GM19239 (cell line): Measurements from ENCODE around the gene HSD3B2.
"Not testable (repeated sequence)": the region's sequence is repeated elsewhere in the genome, so short reads cannot be mapped to it uniquely, and the experiment has no call there.

Experiments
- DNase-seq: peaks from one replicate; pipeline ENCODE4 v3.0.0; 2011; ENCODE audit warnings: low spot score; ENCODE audit not compliant: insufficient read length
- FAIRE-seq: peaks from 2 replicates; lab custom pipeline; 2011; peaks lifted over from hg19 to GRCh38; lab: Jason Lieb, UNC

Gene HSD3B2

DNA sequence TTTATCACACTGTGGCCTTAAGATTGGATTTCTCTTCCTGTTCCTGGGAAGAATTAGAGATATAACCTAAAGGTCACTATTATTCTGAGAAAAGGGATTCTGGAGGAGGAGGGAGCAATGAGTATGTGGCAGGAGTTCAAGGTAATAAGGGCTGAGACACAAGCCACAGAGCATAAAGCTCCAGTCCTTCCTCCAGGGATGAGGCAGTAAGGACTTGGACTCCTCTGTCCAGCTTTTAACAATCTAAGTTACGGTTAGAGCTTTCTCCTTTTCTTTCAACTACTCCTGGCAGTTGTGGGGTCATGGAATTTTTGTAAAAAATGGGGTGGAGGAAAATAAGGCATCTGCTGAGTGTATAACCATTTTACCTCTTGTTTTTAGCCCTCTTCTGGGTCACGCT, at the start of gene HSD3B2:
Gene HSD3B2 (plus strand): TSS at position 201 of the 400 bp plus-strand sequence. CDS start 270 bp downstream, outside the sequence.
- no peak for FAIRE-seq
- DNase-seq, result no peak

DNA sequence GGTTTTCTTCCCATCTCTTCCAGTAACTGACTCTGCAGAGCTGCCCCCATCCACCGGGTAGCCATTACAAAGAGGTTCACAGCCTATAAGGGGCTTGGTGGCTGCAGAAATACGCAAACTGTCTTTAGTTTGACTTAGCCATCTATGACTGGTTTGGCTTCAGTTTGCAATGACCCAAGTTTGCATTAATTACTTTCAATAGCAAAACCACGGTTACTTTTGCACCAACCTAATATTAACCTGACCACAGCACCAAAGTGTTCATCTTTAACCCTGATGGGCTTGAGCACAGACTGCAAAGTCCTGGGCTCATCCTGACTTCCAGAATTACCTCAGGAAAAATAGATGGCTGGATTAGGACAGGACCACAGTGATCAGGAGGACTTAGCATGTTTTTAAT, 48.5 kb upstream of the HSD3B2 start:
- FAIRE-seq, result no peak
- DNase-seq, result no peak

DNA sequence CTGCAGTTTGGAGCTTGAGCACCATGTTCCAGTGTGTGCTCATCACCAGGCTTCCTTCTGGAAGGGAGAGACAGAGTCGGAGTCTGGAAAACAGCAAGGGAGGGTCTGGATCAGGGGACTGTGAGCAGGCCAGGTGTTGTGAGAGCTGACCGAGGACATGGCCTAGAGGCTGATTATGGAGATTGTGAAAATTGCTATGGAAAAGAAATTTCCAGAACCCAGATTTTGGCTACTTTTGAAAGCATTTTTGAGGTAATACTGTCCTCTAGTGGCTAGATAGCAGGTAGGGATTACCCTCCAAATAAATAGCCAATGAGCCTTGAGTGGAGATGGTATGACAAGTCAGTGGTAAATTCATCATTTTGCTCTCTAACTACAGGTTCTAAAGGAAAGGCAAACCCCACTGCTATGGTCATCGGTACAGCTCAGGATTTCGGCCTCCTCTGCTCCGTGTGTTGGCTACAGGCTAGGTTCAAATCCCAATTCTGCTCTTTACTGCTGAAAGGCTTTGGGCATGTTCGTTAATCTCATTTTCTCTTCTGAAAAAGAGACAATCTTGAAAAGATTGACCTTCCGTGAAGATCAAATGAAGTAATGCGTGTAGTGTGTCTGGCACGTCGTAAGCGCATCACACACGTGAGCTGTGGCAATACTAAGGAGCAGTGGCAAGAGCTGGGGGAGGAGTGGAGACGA, 47.4 kb upstream of the HSD3B2 start:
- DNase-seq (no peak), FAIRE-seq (no peak)

DNA sequence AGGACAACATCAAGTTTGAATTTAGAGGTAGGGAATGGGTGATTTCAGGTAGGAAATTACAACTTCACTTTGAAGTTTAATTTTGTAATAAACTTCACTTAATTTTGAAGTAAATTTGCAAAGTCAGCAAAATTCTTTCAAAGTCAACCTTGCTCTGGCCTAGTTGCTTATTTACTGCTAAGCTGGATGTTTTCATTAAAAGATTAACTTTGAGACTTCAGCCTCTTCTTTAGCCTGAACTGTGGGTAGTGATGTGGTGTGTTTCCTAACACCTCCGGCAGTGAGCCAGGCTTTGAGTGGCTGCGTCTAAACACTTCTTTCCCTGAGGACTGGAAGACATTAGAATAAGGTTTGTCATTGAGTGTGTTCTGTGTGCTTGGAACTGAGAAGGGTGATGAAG, 46.4 kb upstream of the HSD3B2 start, which contains the start of gene HAO2:
Gene HAO2 (plus strand): TSS at position 232 of the 400 bp plus-strand sequence. CDS start 12,301 bp downstream, outside the sequence.
- no peak for DNase-seq
- FAIRE-seq, result no peak

DNA sequence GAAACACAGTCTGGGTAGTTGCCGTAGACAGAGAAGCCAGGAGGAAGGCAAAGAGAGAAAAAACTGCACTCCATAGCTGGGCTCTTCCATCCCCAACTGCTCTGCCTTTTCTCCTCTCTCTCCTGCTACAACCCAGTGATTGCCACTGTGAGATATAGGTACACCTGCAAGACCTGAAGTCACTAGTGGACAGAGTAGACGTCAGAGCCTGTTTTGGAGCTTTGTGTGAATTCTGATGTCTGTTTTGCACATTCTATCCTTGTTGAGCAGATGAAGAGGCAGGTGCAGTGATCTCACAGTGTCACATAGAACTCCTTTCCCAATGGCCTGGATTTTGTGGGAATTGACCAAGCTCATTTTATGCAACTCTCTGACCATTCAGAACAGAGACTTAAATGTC, 44.2 kb upstream of the HSD3B2 start:
- FAIRE-seq, result no peak
- no peak for DNase-seq

DNA sequence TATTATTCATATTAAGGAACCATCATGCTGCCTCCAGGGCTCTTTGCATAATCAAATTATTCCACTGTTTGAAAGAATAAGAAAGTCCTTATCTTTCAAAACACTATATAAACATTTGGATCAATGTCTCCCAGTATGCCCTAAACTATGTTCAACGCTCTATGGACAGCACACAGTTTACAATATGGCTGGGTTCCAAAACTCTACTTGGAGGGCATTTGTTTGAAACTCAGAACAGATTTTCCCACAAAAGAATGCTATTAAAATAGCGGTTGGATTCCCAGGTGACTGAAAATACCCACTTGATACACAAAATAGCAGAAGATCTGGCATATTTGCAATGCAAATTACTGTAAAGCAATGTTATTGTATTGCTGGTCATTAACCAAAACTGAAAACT, 43.1 kb upstream of the HSD3B2 start:
- FAIRE-seq (no peak), DNase-seq (no peak)

DNA sequence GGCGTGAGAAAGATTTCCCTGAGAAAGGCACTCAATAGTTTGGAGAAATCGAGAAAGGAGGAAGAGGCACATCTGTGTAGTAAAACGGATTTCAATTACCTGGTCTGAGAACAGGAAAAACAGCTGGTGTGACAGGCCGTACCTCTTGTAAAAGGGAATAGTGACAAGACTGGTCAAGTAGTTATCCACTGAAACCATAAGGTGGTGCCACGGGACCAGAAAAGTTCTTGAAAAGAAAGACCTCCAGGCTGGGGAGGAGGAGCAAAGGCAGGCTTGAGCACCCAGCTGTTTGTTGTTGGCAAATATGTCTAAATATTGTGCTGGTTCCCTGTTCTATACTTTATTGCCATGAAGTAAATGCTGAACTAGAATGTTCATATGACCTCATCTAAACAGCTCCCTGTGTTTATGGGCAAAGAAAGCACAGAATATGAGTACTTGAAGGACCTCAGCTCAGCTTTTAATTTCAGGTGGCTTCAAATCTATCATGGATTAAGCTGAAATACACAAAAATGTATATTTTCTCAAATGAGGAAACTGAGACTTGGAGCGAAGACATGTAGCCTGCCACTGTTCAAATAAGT, 42.4 kb upstream of the HSD3B2 start:
- DNase-seq, result peak; percentile 36
- FAIRE-seq, result peak; percentile 55

DNA sequence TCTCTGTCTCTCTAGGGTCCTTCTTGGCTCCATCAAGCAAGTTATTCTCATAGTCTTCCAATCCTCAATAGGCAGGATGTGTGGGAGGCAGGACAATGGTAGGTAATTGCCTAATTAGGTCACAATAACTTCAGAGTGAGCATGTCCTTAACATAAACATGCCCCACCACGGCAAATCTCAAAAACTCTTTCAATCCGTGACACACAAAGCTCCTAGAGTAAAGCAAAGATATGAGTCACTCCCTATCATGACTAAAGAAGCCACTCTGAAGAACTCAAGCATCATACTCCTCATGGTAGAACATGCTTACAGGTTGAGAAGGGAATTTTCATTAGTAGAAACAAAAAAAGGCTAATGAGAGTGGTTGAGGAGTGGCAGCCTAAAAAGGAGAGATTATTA, 41.5 kb upstream of the HSD3B2 start:
- FAIRE-seq (no peak), DNase-seq (no peak)

DNA sequence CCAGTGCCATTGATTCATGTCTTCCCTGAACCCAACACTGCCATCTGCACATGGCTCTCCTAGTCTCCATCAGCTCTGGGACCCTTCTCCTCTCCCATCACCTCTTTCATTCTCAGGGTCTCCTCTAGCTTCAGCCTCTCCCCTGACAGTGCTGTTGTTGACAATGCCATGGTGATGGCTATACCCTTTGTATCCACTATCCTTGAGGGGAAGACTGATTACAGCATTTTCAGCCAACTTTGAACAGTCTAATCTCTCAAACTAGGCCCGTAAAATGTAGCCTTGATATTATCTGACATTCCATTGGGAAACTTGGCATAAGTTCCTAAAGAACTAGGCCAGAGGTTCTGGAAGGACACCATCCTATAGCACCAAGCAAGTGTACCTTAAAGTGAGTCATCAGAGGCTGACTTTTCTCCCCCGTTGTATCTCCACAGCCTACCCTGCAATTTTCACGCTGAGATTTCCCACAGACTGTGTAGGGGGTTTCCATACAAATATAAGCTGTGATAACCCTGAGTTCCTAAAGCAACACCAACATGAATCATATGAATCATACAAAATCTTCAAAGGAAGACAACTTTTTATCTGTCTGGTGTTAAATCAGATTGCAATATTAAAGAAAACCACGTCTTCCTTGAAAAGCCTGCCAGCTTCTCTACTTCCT, 40.6 kb upstream of the HSD3B2 start:
- FAIRE-seq (no peak), DNase-seq (no peak)

DNA sequence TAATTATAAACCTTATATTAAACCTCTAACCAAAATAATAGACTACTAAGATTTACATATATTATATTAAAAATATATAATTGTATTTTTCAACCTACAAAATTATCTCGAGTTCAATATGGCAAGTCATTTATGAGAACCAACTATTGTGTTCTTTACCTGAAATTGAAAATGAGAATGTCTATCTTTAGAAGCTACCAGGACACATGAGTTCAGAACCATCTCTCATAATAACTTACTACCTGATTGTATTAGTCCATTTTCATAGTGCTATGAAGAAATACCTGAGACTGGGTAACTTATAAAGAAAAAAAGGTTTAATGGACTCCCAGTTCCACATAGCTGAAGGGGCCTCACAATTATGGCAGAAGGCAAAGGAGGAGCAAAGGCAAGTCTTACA, 39.6 kb upstream of the HSD3B2 start:
- no peak for FAIRE-seq
- DNase-seq, result no peak

DNA sequence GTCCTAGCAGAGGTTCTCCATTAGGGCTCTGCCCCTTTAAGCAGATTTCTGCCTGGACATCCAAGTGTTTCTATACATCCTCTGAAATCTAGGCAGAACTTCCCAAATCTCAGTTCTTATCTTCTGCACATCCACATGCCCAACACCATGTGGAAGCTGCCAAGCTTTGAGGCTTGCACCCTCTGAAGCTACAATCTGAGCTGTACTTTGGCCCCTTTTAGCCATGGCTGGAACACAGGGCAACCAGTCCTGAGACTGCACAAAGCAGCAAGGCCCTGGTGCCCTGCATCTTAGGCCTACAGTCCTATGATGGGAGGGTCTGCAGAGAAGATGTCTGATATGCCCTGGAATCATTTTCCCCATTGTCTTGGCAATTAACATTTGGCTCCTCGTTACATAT, 38.4 kb upstream of the HSD3B2 start:
- DNase-seq (no peak), FAIRE-seq (no peak)

DNA sequence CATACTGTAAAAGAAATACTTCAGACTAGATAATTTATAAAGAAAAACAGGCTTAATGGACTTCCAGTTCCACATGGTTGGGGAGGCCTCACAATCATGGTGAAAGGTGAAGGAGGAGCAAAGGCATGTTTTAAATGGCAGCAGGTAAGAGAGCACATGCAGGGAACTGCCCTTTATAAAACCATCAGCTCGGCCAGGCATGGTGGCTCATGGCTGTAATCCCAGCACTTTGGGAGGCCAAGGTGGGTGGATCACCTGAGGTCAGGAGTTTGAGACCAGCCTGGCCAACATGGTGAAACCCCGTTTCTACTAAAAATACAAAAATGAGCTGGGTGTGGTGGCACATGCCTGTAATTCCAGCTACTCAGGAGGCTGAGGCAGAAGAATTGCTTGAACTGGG, 37.4 kb upstream of the HSD3B2 start:
- DNase-seq, result not testable (repeated sequence)

DNA sequence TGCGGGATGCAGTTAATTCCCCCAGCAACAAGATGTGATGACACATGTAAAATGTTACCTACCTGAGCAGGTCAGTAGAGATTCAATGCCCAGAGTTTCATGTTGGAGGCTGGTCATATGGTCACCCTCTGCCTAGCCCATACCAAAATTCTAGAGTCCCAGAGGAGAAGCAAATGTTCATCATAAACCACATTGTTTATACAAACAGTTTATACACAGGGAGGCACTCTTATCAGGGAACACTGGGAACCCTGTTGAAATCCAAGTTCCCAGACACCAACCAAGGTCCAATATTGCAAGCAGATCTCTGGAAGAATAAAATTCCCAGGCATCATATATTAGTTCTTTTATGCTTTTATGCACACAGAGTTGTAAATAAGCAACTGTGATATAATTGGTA, 35.8 kb upstream of the HSD3B2 start:
- DNase-seq (no peak), FAIRE-seq (no peak)

More for the DNA sequence above, 37.4 kb upstream of the HSD3B2 start:
- FAIRE-seq, result not testable (repeated sequence)

DNA sequence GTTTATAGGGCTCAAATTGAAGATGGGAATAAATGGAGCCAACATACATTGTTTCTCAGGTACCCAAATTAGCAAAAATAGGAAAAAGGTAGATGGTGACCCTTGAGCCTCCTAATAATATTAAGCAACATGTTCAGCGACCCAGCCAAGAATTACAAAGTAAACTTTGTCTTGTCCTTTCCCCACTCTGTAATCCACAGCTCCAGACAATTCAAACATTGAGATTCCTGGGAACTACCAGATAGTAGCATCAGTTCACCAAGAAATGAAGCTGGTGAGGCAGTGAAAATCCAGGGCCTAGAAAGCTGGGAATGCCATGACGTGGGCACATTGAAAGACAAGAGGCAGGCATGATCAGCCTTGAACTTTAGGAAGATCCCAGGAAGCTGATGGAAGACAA, 34.6 kb upstream of the HSD3B2 start:
- FAIRE-seq (no peak), DNase-seq (no peak)

DNA sequence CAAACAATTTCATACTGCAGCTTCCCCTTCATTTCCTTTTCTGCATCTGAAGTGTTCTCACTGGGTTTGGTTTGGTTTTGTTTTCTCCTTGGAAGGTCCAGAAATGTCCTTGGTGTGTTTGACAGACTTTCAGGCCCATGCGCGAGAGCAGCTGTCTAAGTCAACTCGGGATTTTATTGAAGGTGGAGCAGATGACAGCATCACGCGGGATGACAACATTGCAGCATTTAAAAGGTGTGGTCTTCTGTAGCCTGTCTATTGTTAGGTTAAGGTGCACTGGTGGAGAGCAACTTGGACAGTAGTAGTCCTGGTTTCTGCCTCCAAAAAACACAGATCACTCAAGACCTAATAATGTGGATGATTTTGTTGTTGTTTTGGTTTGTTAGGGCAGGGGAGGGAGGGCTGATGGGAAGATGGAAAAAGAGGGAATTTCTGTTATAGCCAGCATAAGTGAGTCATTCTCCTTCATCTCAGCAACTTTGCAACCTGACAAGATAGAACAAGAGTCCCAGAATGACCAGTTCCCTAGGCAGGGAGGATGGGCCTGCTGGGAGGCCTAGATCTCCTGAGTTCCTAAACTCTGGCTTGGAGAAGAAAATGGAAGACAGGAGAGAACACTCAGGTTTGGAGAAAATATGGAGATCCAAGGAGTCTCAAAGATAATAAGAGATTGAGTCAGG, 33.8 kb upstream of the HSD3B2 start:
- FAIRE-seq (no peak), DNase-seq (no peak)

DNA sequence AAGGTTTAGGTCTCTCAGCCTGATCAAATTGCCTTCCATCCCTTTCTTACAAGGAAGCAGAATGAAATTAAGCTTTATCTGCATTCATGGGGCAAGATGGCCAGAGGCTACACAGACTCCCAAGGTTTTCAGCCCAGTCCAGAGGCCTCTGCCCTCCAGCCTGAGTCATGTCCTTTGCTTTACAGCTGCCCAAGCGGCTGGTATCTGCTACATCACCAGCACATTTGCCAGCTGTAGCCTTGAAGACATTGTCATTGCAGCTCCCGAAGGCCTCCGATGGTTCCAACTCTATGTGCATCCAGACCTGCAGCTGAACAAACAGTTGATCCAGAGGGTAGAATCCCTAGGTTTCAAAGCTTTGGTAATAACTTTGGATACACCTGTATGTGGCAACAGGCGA, 30.4 kb upstream of the HSD3B2 start:
- DNase-seq (no peak), FAIRE-seq (no peak)

DNA sequence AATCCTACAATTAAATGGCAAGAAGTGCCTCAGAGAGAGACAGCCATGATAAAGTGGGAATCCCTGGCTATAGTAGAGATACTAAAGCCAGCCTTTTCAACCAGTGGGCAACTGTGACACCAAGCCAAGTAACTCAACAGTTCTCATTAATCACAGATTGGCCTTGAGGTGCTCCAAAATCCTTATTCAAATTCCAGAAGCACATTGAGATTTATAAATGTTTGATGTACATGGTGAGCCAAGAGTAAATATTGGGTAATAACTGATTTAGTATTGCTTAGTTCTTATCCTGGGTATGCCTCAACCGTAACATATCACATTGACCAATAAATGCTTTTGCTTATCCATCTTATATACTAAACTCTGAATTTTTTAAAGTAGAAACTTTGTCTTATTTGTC, 29.3 kb upstream of the HSD3B2 start:
- FAIRE-seq, result no peak
- DNase-seq, result no peak

DNA sequence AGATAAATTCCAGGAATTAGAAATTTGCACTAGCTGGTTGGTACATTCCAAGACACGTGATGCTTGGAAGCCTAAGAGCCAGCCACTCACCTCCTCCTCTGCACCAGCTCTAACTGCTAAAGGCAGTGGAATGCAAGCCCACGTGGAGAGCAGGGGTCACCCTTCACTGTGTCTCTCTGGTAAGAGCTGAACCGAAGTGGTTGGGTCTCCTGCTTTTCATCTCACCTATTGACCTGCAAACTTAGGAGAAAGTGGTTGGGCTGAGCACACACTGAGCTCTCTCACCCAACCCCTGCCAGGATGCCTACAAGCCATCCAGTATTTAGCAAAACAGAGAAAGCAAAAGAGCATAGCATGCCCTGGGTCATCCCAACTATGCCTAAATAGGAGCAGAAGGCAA, 27.1 kb upstream of the HSD3B2 start:
- no peak for FAIRE-seq

DNA sequence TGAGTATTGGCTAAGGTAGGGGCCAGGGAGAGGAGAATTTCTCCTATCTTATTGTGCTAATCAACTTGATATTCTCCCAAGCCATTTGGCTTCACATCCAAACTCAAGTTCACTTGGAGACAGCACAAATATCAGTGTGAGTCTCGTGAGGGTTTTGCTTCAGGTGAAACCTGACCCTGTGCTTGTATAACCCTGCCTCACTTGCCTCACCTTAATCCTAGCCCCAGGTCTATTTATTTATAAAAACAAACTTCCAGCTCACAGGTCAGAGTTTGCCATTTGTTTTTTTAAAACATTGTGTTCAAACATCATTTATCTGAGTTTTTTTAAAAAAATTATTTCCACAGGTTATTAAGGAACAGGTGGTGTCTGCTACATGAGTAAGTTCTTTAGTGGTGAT, 26.5 kb upstream of the HSD3B2 start:
- FAIRE-seq, result no peak
- no peak for DNase-seq

More for the DNA sequence above, 27.1 kb upstream of the HSD3B2 start:
- DNase-seq, result no peak

DNA sequence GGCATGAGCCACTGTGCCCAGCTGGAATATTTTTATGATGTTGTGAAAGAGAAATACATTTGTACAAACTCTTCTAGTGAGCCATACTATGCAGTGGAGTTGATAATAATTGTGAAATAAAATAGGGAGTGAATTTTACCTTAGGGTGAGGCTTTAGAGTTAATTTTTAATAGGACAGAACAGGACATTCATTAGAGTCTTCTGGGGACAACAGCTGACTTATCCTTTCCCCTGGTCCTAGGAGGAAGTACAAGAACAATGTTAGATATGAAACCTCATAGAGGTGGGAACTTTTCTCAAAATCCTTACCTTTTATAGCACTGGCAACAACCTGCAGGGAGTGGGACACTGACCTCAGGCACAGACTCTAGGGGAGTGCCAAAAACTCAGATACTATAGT, 24.4 kb upstream of the HSD3B2 start:
- no peak for DNase-seq
- no peak for FAIRE-seq

DNA sequence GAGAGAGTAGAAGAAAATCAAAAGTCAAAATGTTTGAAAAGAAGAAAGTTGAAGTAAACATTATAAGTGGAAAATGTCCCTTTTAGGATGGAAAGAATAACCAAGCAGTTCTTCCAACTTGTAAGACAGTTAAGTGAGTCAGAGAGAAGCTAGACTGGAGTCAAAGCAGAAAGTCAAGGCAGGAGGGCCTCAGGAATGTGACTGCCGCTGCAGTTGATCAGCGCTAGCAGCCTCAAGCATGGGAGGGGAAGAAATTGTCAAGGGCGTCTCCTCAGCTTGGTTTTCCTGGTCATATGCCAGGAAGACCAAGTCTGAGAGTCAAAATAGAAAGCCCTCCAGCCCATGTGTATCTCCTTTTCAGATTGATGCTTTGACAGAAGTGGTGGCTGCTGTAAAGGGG, 23.2 kb upstream of the HSD3B2 start:
- no peak for FAIRE-seq
- no peak for DNase-seq
